ENCODE data around the gene TIMM17A. TPM values are rescaled to one million over a fixed set of nuclear protein-coding genes. Genes with fewer than 3 reads are reported as not detected.
"Not testable (repeated sequence)": the region's sequence is repeated elsewhere in the genome, so short reads cannot be mapped to it uniquely, and the experiment has no call there.

The TIMM17A gene
- total and polyA plus RNA-seq, 2 donors, result 27.2 to 42.0 TPM

- WGBS, result 56% methylated on average over 19 of the region's 19 CpGs
- peak; percentile 71 for DNase-seq (ENCODE audit: extremely low spot score)
- peak overlapping the region; percentile 27 for H3K27ac ChIP-seq (ENCODE audit: low read depth)
- H3K4me3 ChIP-seq (ENCODE audit: low read depth, low read length), result no peak overlapping the region
- H3K36me3 ChIP-seq (ENCODE audit: insufficient read depth), result peaks cover 2% of the 10 kb centered on the region
- no peaks in the 10 kb centered on the region for H3K4me1 ChIP-seq (ENCODE audit: insufficient read depth)
These were observed 63.3 kb downstream of the TIMM17A start for GRCh38 chr1:202018468-202019234.

- H3K4me3 ChIP-seq (ENCODE audit: low read depth, low read length); H3K4me1 ChIP-seq (ENCODE audit: insufficient read depth); DNase-seq (ENCODE audit: extremely low spot score); H3K27ac ChIP-seq (ENCODE audit: low read depth); H3K36me3 ChIP-seq (ENCODE audit: insufficient read depth): not testable (repeated sequence)
- WGBS, result 82% methylated on average over 8 of the region's 8 CpGs
These were observed 63.9 kb downstream of the TIMM17A start for GRCh38 chr1:202019235-202019558.

Small RNA genes within 50 kb of the gene (small RNA-seq; reads per million reads assigned to genes)
- gene MIR6740 (not detected), gene RF00156 (not detected)

Other genes with a start within 250 kb of the TIMM17A start
- 31.3 TPM for gene IPO9, start 126.3 kb upstream of the TIMM17A start, total RNA-seq
- 19.6 TPM for gene IPO9, start 126.3 kb upstream of the TIMM17A start, polyA plus RNA-seq
- 10.1 TPM for gene SHISA4, start 66.6 kb upstream of the TIMM17A start, total RNA-seq
- 32.7 TPM for gene SHISA4, start 66.6 kb upstream of the TIMM17A start, polyA plus RNA-seq
- 71.7 TPM for gene LMOD1, start 9.0 kb upstream of the TIMM17A start, total RNA-seq
- 731 TPM for gene LMOD1, start 9.0 kb upstream of the TIMM17A start, polyA plus RNA-seq
- gene RNPEP, start 27.1 kb downstream of the TIMM17A start, total RNA-seq, result 24.0 TPM
- 31.6 TPM for gene RNPEP, start 27.1 kb downstream of the TIMM17A start, polyA plus RNA-seq
- gene ELF3, start 55.1 kb downstream of the TIMM17A start, total RNA-seq, result 123 TPM
- gene ELF3, start 55.1 kb downstream of the TIMM17A start, polyA plus RNA-seq, result 120 TPM
- 0.05 TPM for gene GPR37L1, start 167.4 kb downstream of the TIMM17A start, total RNA-seq
- 0.10 TPM for gene GPR37L1, start 167.4 kb downstream of the TIMM17A start, polyA plus RNA-seq
- 19.2 TPM for gene ARL8A, start 189.2 kb downstream of the TIMM17A start, total RNA-seq
- 39.8 TPM for gene ARL8A, start 189.2 kb downstream of the TIMM17A start, polyA plus RNA-seq
- 1.2 TPM for gene PTPN7, start 205.1 kb downstream of the TIMM17A start, total RNA-seq
- 1.2 TPM for gene PTPN7, start 205.1 kb downstream of the TIMM17A start, polyA plus RNA-seq
- gene LGR6, start 238.3 kb downstream of the TIMM17A start, total RNA-seq, result 0.37 TPM
- gene LGR6, start 238.3 kb downstream of the TIMM17A start, polyA plus RNA-seq, result 3.8 TPM